Measurements from ENCODE around the gene ITGAL.

DNA sequence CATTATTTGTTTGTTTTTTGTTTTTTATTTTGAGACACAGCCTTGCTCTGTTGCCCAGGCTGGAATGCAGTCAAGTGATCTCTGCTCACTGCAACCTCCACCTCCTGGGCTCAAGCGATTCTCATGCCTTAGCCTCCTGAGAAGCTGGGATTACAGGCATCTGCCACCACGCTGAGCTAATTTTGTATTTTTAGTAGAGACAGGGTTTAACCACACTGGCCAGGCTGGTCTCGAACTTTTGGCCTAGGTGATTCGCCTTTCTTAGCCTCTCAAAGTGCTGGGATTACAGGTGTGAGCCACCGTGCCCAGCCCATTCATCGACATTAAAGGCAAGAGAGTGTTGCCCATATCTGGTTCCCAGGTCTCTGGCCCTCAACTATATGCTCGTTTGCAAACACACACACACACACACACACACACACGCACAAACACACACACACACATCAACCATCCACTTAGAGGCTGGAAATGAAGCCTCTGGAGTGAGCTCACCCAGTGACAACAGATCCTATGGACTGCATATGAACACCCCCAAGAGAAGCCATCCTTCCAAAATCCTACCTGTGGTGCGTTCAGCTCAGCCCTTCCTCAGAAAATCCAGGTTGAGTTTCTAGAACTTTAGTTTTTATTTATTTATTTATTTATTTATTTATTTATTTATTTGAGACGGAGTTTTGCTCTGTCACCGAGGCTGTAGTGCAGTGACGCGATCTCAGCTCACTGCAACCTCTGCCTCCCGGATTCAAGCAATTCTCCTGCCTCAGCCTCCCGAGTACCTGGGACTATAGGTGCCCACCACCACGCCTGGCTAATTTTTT lies 14.6 kb upstream of the ITGAL start:
- TF ChIP-seq, protein P1, sequence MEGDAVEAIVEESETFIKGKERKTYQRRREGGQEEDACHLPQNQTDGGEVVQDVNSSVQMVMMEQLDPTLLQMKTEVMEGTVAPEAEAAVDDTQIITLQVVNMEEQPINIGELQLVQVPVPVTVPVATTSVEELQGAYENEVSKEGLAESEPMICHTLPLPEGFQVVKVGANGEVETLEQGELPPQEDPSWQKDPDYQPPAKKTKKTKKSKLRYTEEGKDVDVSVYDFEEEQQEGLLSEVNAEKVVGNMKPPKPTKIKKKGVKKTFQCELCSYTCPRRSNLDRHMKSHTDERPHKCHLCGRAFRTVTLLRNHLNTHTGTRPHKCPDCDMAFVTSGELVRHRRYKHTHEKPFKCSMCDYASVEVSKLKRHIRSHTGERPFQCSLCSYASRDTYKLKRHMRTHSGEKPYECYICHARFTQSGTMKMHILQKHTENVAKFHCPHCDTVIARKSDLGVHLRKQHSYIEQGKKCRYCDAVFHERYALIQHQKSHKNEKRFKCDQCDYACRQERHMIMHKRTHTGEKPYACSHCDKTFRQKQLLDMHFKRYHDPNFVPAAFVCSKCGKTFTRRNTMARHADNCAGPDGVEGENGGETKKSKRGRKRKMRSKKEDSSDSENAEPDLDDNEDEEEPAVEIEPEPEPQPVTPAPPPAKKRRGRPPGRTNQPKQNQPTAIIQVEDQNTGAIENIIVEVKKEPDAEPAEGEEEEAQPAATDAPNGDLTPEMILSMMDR (IDR thresholded peaks at IDR 0.05 in 8 of 11, conservative IDR thresholded peaks at IDR 0.05 in 3 of 11): no peak
- no peak for TF ChIP-seq POLR2A (IDR thresholded peaks at IDR 0.05)
